ENCODE results near the gene AVPR2.

The AVPR2 gene

DNA sequence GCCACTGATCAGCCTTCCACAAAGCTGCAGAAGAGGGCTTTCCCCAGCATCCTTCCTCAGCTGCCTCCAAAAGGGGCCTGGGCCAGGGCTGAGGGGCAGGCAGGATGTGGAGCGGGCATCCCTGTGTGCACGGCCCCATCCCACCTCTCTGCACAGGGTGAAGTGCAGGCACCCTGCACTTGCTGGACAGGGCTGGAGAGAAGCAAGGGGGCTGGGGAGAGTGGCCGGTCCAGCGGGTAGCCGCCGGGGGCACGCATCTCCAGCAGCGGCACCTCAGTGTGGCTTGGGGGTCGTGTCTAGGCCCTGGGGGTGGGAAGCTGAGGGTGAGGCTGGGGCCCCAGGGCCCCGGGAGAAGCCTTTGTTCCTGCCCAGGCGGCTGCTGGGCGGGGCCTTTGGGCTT, 3.0 kb downstream of the AVPR2 start:
- no peak for TF ChIP-seq CTCF (IDR thresholded peaks at IDR 0.05; ENCODE audit: borderline replicate concordance, insufficient read depth, low read depth, low read length)
- H3K4me3 ChIP-seq (ENCODE audit: low read depth, low read length) = no peak overlapping the region

GRCh38 chrX:153908219-153908860, 3.9 kb downstream of the AVPR2 start:
- H3K4me3 ChIP-seq (ENCODE audit: low read depth, low read length) = no peak overlapping the region

DNA sequence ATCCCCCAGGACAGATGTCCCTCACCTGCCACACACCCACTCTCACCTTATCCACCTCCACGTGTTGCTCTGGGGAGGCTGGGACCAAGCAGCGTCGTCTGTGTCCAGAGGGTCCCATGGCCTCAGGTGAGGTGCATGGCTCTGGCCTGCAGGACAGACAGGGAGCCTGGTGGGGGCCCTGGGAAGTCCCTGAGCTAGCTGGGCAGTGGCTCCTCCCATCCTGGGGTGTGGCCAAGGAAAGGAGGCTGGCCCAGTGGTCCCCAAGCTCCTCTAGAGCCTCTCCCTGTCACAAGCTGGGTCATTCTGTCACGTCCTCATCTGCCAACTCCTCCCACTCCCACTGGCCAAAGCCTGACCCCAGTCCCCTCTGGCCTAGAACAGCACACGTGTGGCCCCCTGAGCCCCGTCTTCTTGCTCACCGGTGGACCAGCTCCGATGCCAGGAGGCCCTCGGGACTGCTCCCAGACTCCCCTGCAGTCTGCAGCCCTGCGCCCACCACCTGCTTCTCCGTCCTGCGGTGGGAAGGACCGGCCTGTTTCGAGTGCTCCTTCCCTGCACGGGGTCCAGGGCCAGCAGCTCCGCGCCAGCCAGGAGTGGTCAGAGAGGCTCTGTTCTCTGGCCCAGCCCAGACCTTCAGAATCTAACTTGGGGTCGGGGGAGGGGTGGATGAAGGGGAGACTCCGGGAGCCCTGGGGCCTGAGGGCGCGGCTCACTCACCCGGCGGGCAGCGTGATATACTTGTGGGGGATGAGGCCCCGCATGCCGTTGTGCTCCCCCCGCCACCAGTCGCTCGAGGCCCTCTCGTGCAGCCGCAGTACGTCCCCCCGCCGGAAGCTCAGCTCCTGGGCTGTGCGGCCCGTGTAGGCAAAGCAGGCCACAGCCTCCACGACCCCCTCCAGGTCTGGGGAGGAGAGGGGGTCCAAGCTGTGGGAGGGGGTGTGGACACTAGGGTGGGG, 4.8 kb downstream of the AVPR2 start:
- no peak for TF ChIP-seq CTCF (IDR thresholded peaks at IDR 0.05; ENCODE audit: borderline replicate concordance, insufficient read depth, low read depth, low read length)
- no peak overlapping the region for H3K4me3 ChIP-seq (ENCODE audit: low read depth, low read length)

More at GRCh38 chrX:153908219-153908860, 3.9 kb downstream of the AVPR2 start:
- TF ChIP-seq CTCF (IDR thresholded peaks at IDR 0.05; ENCODE audit: borderline replicate concordance, insufficient read depth, low read depth, low read length) = no peak

- no peak for TF ChIP-seq CTCF (IDR thresholded peaks at IDR 0.05; ENCODE audit: borderline replicate concordance, insufficient read depth, low read depth, low read length)
- no peak overlapping the region for H3K4me3 ChIP-seq (ENCODE audit: low read depth, low read length)
Measured at GRCh38 chrX:153909980-153910360, 5.5 kb downstream of the AVPR2 start.

- TF ChIP-seq CTCF (IDR thresholded peaks at IDR 0.05; ENCODE audit: borderline replicate concordance, insufficient read depth, low read depth, low read length) = no peak
- H3K4me3 ChIP-seq (ENCODE audit: low read depth, low read length) = no peak overlapping the region
Measured at GRCh38 chrX:153910446-153910845, 6.0 kb downstream of the AVPR2 start.

DNA sequence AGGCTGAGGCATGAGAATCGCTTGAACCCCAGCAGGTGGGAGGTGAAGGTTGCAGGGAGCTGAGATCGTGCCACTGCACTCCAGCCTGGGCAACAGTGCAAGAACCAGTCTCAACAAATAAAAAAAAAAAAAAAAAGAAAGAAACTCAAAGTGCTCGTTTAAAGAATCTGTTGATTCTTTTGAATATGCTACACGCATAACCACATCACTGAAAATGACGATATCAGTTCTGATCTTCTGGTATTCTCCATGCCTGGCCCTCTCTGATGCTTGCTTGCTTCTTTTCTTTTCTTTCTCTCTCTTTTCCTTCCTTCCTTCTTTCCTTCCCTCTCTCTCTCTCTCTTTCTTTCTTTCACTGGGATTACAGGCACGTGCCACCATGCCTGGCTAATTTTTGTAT, 7.3 kb downstream of the AVPR2 start:
- H3K4me3 ChIP-seq (ENCODE audit: low read depth, low read length) = no peak overlapping the region
- no peak for TF ChIP-seq CTCF (IDR thresholded peaks at IDR 0.05; ENCODE audit: borderline replicate concordance, insufficient read depth, low read depth, low read length)

Data from GM12875 (cell line).